HPDE6-E6E7 (cell line): ENCODE measurements around the gene TIMM23.
"Not testable (repeated sequence)": the region's sequence is repeated elsewhere in the genome, so short reads cannot be mapped to it uniquely, and the experiment has no call there.

Source experiments
- DNase-seq: peaks from one replicate; pipeline ENCODE4 v3.0.0; 2011; ENCODE audit warnings: missing footprints; ENCODE audit errors: extremely low spot score

TIMM23 gene

GRCh38 chr10:45997557-45997956, 25.3 kb downstream of the TIMM23 start:
- no peak for DNase-seq

DNA sequence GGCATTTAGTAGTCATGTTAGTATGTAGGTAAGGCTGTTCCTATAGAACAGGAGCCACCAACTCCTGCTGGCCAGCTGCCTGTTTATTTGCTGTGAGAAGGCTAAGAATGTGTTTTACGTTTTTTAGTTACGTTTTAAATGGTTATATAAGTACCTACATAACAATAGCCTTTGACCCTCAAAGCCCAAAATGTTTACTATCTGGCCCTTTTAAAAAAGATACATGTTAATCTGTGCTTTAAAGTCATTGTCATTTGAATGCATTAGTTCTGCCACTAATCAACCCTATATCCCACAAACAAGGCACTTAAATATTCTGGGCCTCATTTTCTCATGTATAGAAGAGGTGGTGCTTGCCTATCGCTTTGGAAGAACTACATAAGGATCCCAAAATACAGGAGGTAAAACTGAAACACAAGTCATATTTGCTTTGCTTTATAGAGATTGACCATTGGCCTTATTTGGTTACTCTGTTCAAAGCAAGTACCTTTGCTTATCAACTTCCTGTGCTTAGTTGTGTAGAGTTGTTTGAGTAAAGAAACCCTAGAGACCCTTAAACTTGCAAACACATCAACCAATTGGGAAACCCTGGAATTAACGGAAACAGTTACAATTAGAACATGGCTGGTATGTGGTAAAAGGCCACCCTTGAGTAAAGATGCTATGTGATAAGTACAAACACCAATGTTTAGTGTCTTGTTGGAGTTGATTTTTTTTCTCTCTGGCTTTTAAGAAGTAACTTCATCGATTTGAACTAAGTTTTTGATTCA, 25.9 kb downstream of the TIMM23 start:
- no peak for DNase-seq

DNA sequence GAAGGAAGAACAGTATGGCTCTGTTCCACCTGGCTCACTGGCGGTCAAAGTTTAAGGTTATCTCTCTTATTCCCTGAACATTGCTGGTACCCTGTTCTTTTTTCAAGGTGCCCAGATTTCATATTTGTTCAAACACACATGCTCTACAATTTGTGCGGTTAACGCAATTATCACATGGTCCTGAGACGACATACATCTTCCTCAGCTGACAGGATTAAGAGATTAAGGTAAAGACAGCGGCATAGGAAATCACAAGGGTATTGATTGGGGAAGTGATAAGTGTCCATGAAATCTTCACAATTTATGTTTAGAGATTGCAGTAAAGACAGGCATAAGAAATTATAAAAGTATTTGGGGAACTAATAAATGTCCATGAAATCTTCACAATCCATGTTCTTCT, 27.7 kb downstream of the TIMM23 start:
- not testable (repeated sequence) for DNase-seq

DNA sequence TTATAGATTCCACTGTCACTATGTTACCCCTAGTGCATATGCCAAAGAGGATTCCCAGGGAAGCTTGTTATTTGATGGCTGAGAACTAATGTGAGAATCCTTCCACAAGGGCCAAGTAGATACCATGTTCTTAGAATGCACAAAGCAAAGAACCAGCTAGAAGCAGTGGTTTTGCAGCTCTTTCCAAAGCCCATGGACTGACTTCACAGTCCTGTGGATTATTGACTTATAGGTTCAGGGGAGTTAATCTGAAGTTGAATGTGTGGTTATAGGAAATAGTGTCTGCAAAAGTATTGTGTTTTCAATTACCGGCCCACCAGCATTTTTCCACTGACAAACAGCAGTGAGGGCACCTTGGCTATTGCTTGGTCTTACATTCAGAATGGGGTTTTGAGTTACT, 28.2 kb downstream of the TIMM23 start:
- DNase-seq: no peak

- no peak for DNase-seq
Observed at GRCh38 chr10:46001187-46001756, 29.0 kb downstream of the TIMM23 start.

DNA sequence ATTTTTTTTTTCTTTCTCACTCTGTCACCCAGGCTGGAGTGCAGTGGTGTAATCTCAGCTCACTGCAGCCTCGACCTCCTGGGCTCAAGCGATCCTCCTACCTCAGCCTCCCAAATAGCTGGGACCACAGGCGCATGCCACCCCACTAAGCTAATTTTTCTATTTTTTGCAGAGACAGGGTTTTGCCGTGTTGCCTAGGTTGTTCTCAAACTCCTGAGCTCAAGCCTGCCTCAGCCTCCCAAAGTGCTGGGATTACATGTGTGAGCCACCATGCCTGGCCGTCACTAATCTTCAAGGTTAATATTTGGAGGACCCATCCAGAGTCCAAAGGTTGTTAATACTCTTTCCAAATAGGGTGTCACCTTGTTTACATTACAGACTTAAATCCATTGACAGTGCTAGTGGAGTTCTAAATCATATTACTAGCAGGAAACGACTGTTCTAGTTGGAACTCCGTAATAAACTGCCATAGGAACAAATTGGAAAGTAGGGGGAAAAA, 29.9 kb downstream of the TIMM23 start:
- DNase-seq: not testable (repeated sequence)

- DNase-seq: no peak
Observed at GRCh38 chr10:46002916-46003693, 30.8 kb downstream of the TIMM23 start.

DNA sequence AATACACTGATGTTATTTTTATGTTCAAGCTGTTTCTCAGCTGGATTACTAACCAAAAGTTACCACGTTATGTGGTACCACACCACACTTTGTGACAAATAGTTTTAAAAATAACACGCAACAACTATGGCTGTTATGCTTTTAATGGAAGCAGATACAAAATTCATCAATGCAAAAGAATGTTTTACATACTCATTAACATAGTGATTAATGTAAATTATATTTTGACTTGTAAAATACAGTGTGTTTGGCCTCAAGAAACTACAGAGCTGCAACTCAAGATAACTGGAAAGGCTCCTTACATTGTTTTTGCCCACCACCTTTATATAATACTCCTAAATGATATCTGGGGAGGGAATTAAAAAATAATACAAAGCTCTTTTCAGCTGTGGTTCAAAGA, 32.7 kb downstream of the TIMM23 start:
- DNase-seq: no peak

DNA sequence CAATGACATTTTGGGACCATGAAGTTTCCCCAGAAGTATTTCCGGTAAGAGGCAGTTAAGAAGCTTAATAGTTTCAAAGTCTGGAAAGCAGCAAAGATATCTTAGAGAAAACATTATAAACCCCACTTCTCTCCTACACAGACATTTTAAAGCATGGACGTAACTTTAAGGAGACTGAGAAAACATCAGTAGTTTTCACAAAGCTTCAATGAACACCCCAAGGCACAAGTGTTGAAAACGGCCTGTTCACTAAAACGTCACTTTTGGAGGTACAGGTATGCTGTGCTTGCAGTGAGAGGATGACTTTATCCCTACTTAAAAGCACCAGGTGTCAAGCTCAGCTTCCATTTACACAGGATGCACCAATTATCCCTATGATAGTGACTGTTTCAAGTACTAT, 33.1 kb downstream of the TIMM23 start:
- no peak for DNase-seq

- DNase-seq: no peak
Observed at GRCh38 chr10:46006219-46006618, 33.9 kb downstream of the TIMM23 start.

DNA sequence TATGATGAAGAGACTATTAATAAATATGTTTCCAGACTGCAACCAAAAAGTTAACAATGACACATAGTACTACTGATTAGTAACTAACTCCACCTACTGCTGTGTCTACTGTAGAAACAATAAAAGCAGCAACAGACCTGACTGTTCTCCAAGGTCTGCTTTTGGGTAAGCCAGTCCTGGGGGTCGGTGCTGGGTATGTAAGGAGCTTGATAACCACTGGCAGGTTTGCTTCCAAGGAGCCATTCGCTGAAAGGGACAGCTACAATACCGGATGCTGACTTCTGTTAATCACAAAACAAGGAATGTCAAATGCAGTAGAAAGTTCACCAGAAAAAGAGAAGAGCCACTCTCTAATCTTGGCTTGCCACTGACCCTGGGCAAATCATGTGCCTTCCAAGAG, 40.5 kb downstream of the TIMM23 start:
- no peak for DNase-seq

- DNase-seq: no peak
Observed at GRCh38 chr10:46014206-46014605, 41.9 kb downstream of the TIMM23 start.

GRCh38 chr10:46014683-46015405, 42.6 kb downstream of the TIMM23 start:
- no peak for DNase-seq

- DNase-seq: no peak
Observed at GRCh38 chr10:46016190-46016589, 43.9 kb downstream of the TIMM23 start.

DNA sequence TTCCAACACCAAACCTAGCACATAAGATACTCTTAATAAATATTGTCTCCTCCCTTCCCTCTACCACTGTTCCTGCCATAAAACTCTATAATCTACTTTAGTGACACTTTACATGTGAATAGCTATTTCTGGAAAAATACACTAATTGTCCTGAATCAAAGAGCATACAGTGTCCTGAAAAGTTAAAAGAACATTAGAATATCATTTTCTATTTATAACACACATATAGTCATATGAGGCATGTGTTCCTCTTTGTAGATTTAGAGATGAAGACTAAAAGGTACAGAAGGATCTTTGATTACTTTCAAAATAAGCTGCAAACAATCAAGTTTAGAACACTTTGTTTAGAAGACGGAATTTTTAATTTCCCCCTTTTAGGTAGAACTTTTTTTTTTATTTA, 44.5 kb downstream of the TIMM23 start:
- no peak for DNase-seq

DNA sequence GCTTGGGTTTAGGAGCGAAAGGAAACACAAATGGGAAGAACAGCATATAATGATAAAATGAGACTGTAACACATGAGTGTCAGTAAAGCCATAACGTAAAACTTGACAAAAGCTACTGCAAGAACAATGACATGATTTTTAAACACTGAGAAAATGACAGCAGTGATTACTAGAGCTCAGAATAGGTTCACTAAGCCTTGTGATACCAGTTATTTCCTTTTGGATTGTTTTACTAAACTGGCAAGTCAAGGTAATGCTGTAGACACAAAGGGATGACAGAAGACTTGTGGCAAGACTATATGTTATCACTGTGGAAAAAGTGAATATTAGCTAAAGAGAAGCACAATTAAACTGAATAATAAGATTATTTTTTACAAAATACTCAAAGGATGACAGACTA, 45.4 kb downstream of the TIMM23 start:
- no peak for DNase-seq

DNA sequence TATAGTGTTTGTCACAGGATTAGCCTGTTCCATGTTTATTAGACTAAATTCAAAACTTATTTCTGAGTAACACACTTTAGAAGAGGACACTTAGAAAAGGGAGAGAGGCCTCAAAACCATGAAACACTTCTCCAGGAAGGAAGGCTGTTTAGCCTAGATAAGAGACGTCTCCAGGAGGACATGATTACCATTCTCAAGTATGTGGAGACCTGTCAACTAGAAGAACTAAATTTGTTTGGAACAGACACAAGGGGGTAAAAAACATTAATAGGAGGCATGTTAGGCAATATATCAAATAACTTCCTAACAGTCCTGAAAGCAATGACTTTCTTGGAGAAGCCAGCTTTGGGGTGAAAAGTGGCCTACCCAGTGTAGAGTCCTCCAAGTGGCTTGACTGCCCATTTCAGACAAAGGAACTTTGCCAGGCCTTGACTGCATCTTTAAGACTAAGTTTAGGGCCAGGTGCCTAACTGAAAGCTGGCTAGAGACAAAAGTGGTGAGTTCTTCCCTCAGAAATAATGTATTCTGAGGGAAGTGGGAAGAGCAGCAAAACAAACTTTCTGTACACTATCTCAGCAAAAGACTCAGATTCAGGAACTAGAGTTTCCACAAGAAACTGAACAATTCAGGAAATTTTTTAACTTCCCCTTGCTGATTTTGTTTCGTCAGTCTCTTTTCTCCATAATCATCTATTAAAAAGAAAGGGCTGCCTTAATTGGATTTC, 46.3 kb downstream of the TIMM23 start:
- no peak for DNase-seq

DNA sequence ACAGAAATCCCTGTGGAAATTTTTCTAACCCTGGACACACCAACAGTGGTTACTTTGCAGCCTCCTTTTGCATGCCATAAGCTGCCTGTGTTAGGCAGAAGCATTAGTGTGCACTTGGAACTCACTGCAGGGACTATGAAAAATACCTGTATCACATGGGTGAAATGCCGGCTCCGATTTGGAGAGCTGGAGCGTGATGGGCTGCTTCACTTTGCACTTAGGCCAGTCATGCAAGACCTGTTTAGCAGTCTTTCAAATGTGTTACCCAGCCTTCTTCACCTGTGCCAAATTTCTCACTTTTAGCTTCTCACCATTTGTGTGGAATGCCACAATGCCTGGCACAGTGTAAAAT, 46.9 kb downstream of the TIMM23 start:
- DNase-seq: no peak

DNA sequence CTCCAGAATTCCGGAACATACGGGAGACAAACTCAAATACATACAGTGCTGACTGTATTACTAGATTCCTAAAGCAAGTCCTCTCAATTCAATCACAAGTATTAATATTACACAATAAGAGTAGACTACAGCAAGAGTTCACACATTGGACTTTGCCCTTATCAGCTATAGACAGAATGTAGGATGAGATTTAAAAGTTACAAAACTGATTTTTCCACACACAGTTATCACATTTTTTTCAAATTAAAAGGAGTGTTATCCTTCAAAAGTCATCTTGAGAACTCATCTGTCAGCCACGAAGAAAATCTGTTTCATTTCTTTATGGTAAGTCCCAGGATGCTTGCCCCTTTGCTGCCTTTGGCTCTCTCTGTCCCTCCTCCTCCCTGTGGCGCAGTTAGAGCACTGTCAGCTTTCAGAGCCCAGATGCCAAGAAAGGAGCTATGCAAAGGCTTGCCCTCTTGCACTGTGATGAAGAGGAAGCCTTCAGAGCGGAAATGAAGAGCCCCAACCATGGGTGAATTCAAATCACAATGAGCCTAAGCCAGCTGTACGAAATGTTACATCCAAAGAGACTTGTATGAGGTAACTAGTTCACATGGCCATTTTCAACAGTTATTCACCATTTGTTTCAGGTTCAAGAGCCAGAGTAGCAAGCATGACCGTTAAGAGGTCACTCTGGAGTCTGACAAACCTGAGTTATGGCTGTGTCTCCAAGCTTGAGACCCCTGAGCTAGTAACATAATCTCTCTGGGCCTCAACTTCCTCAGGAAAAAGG, 47.5 kb downstream of the TIMM23 start:
- DNase-seq: no peak

DNA sequence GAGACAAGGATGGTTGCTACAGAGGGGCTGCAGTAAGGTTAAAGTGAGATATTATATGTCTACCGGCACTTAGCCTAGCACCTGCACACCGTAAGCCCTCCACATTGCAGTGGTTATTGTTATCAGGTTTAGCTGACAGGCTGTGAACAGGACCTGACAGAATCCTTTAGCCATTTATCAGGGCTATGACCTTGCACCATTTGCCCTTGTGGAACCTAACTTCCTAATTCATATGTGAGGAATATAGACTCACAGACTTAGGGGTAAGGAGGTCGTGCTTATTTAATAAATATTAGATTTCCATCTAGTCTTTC, 48.0 kb downstream of the TIMM23 start:
- no peak for DNase-seq
